Non-pigmented ciliary epithelial cell (primary cell): ENCODE results near the gene STEAP2.
A peak's percentile ranks its signal among the peaks of the same experiment; 100 is the strongest.
"Not testable (repeated sequence)": the region's sequence is repeated elsewhere in the genome, so short reads cannot be mapped to it uniquely, and the experiment has no call there.

Experiments
- DNase-seq: peaks from one replicate; pipeline ENCODE4 v3.0.0-alpha.2; 2010; ENCODE audit warnings: low read depth

The STEAP2 gene

GRCh38 chr7:90211391-90212148 lies at the start of gene STEAP2:
TSS of gene STEAP2 (plus strand) at chr7:90211740. CDS start at chr7:90225083, 13,343 bp downstream.
- peak; percentile 69 for DNase-seq

- DNase-seq, result no peak
Observed at GRCh38 chr7:90163534-90163933, 48.0 kb upstream of the STEAP2 start.

- no peak for DNase-seq
Observed at GRCh38 chr7:90165724-90166123, 45.8 kb upstream of the STEAP2 start.

GRCh38 chr7:90166153-90166552 lies 45.4 kb upstream of the STEAP2 start:
- DNase-seq, result no peak

- no peak for DNase-seq
Observed at GRCh38 chr7:90167361-90167760, 44.2 kb upstream of the STEAP2 start.

GRCh38 chr7:90169891-90170290 lies 41.6 kb upstream of the STEAP2 start:
- no peak for DNase-seq

GRCh38 chr7:90172121-90172520 lies 39.4 kb upstream of the STEAP2 start:
- DNase-seq, result no peak

- no peak for DNase-seq
Observed at GRCh38 chr7:90172624-90173023, 38.9 kb upstream of the STEAP2 start.

GRCh38 chr7:90173127-90173844 lies 38.3 kb upstream of the STEAP2 start:
- DNase-seq, result no peak

- no peak for DNase-seq
Observed at GRCh38 chr7:90175667-90176066, 35.9 kb upstream of the STEAP2 start.

- DNase-seq, result no peak
Observed at GRCh38 chr7:90176195-90176594, 35.3 kb upstream of the STEAP2 start.

- DNase-seq, result no peak
Observed at GRCh38 chr7:90178166-90178565, 33.4 kb upstream of the STEAP2 start.

- DNase-seq, result peak; percentile 55
Observed at GRCh38 chr7:90178679-90179278, 32.8 kb upstream of the STEAP2 start.

GRCh38 chr7:90180011-90180585 lies 31.4 kb upstream of the STEAP2 start:
- DNase-seq, result no peak

GRCh38 chr7:90180649-90181048 lies 30.9 kb upstream of the STEAP2 start:
- no peak for DNase-seq

GRCh38 chr7:90181485-90181884 lies 30.1 kb upstream of the STEAP2 start:
- no peak for DNase-seq

- DNase-seq, result not testable (repeated sequence)
Observed at GRCh38 chr7:90186290-90186689, 25.2 kb upstream of the STEAP2 start.

GRCh38 chr7:90187507-90188050 lies 24.0 kb upstream of the STEAP2 start:
- DNase-seq, result no peak

GRCh38 chr7:90188281-90188680 lies 23.3 kb upstream of the STEAP2 start:
- no peak for DNase-seq

GRCh38 chr7:90190995-90191394 lies 20.5 kb upstream of the STEAP2 start:
- no peak for DNase-seq

- no peak for DNase-seq
Observed at GRCh38 chr7:90191648-90192047, 19.9 kb upstream of the STEAP2 start.
